RWPE2 (cell line): ENCODE results near the gene SNU13.
A peak's percentile ranks its signal among the peaks of the same experiment; 100 is the strongest.
"Not testable (repeated sequence)": the region's sequence is repeated elsewhere in the genome, so short reads cannot be mapped to it uniquely, and the experiment has no call there.

Experiments
- ATAC-seq: fragments of 200-7000 bp; cut with Tn5 transposase; 3 replicates; pipeline ENCODE4 v1.9.1; 2021; ENCODE audit warnings: low read depth
- DNase-seq: peaks from one replicate; pipeline ENCODE4 v3.0.0-alpha.2; 2020; ENCODE audit warnings: low spot score
- H3K27ac ChIP-seq: fragments of 450-650 bp; 2 replicates; pipeline ENCODE4 v1.5.1; 2017; ENCODE audit warnings: mild to moderate bottlenecking; ENCODE audit not compliant: poor library complexity, severe bottlenecking
- H3K27me3 ChIP-seq: fragments of 250-450 bp; sonication (Bioruptor Pico); 2 replicates; pipeline ENCODE4 v1.5.1; 2021; ENCODE audit warnings: mild to moderate bottlenecking, moderate library complexity; ENCODE audit not compliant: insufficient read depth, poor library complexity, severe bottlenecking
- H3K36me3 ChIP-seq: fragments of 250-450 bp; sonication (Bioruptor Pico); 2 replicates; pipeline ENCODE4 v1.5.1; 2020; ENCODE audit warnings: low read depth, mild to moderate bottlenecking, moderate library complexity
- H3K4me1 ChIP-seq: fragments of 250-450 bp; sonication (Bioruptor Pico); 2 replicates; pipeline ENCODE4 v1.5.1; 2021; ENCODE audit warnings: mild to moderate bottlenecking, moderate library complexity; ENCODE audit not compliant: insufficient read depth, poor library complexity, severe bottlenecking
- H3K4me3 ChIP-seq: fragments of 250-450 bp; sonication (Bioruptor Pico); 2 replicates; pipeline ENCODE4 v1.5.1; 2021; ENCODE audit warnings: mild to moderate bottlenecking, moderate library complexity; ENCODE audit not compliant: severe bottlenecking
- H3K9me3 ChIP-seq: fragments of 250-450 bp; sonication (Bioruptor Pico); 2 replicates; pipeline ENCODE4 v1.5.1; 2021; ENCODE audit warnings: mild to moderate bottlenecking, moderate library complexity; ENCODE audit not compliant: severe bottlenecking
- TF ChIP-seq, protein P1 (sequence below): fragments of 450-650 bp; IDR thresholded peaks from one replicate; pipeline ENCODE4 v1.5.1; 2017; ENCODE audit warnings: mild to moderate bottlenecking, moderate library complexity; ENCODE audit not compliant: poor library complexity, severe bottlenecking

SNU13 gene

DNA sequence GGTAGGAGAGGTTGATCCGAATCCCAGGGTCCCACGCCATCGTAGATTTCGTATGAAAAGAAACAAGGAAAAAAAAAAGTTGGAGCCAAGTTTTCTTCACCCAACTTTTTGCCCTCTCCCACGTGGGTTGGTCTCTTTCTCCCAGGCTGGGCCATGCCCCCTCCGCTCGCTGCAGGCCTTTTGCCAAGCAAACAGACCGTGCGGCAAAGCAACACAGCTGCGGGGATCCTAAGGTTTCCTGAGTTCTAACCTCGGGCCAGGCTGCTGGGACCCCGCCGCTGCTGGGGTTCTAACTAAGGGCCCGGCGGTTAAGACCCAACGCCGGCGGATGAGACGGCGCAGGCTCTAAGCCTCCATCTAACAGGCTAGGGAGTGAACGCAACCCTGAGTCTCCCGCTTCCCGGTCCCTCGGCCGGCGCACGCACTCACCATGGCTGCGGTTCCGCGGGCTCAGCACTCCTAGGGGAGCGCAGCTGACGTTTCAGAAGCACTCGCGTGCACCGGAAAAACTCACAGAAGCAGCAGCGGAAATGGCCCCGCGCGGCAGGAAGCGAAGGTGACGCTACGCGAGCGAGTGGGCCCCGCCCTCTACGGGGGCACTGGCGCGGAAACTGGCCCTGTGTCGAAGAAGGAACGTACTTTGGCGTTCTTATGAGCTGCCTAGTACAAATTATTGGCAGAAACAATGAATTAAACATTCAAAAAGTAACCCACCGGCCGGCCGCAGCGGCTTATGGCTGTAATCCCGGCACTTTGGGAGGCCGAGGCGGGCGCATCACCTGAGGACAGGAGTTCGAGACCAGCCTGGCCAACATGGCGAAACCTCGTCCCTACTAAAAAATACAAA lies at the start of gene SNU13:
Gene SNU13, minus strand, starts transcription at position 503 of the 847 bp plus-strand sequence. Its CDS starts 71 bp downstream, at position 432.
- Histone ChIP-seq H3K27me3 (no peaks in the 10 kb centered on the region), H3K36me3 (peaks cover 12% of the 10 kb centered on the region; the same call in 1 of the 2 replicates), H3K4me3 (peak within 1 kb of the TSS; percentile 84), H3K9me3 (no peaks in the 10 kb centered on the region), H3K4me1 (peaks cover 14% of the 10 kb centered on the region), H3K27ac (peak within 1 kb of the TSS; percentile 66)
- DNase-seq, result peak; percentile 90
- TF ChIP-seq, protein P1, sequence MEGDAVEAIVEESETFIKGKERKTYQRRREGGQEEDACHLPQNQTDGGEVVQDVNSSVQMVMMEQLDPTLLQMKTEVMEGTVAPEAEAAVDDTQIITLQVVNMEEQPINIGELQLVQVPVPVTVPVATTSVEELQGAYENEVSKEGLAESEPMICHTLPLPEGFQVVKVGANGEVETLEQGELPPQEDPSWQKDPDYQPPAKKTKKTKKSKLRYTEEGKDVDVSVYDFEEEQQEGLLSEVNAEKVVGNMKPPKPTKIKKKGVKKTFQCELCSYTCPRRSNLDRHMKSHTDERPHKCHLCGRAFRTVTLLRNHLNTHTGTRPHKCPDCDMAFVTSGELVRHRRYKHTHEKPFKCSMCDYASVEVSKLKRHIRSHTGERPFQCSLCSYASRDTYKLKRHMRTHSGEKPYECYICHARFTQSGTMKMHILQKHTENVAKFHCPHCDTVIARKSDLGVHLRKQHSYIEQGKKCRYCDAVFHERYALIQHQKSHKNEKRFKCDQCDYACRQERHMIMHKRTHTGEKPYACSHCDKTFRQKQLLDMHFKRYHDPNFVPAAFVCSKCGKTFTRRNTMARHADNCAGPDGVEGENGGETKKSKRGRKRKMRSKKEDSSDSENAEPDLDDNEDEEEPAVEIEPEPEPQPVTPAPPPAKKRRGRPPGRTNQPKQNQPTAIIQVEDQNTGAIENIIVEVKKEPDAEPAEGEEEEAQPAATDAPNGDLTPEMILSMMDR, result no peak
- ATAC-seq, result peak; percentile 95

DNA sequence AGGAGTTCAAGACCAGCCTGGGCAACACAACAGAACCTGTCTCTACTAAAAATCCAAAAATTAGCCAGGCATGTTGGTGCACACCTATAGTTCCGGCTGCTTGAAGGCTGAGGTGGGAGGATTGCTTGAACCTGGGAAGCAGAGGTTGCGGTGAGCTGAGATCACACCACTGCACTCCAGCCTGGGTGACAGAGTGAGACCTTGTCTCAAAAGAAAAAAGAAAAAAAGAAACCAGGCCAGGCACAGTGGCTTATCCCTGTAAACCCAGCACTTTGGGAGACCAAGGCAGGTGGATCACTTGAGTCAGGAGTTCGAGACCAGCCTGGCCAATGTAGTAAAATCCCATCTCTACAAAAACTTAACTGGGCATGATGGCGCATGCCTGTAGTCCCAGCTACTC lies 44.6 kb upstream of the SNU13 start:
- not testable (repeated sequence) for H3K4me3 ChIP-seq, H3K9me3 ChIP-seq, H3K27me3 ChIP-seq, H3K36me3 ChIP-seq, H3K27ac ChIP-seq, DNase-seq, ATAC-seq, H3K4me1 ChIP-seq

DNA sequence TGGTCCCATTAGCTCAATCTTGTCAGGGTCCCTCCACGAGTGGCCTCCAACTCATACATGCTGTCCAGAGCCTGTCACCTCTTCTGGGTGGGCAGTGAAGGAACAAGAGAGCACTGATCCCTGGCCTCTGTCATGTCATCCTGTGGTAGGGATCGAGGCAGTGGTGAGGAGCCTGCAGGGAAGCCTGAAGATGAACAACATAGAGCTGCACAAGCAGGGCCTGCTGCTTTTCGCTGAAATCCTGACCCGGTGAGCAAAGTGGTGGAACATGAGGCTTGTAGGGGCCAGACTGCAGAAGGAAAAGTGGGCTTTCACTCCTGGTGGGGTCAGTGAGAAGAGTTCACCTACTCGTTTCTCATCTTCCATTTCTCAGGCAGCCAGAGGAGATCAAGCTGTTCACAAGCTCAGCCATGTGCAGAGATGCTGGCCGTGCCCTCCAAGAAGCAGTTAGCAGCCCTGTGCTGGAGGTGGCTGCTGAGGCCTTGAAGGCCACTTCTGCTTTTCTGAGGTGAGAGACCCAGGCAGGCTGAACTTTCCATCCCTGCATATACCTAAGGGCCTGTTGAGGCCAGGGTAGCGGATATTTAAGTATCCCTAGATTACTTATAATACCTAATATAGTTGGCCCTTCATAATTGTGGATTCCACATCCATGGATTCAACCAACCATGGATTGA lies 43.6 kb upstream of the SNU13 start:
- no peak overlapping the region for H3K4me3 ChIP-seq
- H3K4me1 ChIP-seq, result no peaks in the 10 kb centered on the region
- no peaks in the 10 kb centered on the region for H3K9me3 ChIP-seq
- H3K27ac ChIP-seq, result no peak overlapping the region
- no peak for DNase-seq
- no peaks in the 10 kb centered on the region for H3K36me3 ChIP-seq
- no peaks in the 10 kb centered on the region for H3K27me3 ChIP-seq
- ATAC-seq, result no peak
- TF ChIP-seq, protein P1, result no peak

DNA sequence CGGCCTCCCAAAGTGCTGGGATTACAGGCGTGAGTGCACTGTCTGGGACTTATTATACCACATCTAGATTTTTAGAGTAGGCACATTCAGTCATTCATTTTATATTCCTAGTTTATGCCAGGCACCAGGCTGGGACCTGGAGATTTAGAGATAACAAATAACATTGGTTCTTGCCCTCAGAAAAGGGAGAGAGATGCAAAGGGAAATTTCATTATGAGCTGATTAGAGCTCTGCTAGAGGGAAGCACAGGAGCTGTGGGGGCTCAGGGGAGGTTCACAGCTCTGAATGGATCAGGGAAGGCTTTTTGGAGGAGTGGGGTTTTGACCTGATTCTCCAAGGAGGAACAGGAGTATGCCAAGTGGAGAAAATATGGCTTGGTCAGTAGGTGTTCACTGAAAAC lies 42.9 kb upstream of the SNU13 start:
- TF ChIP-seq, protein P1, result no peak
- no peak for DNase-seq
- no peak for ATAC-seq

DNA sequence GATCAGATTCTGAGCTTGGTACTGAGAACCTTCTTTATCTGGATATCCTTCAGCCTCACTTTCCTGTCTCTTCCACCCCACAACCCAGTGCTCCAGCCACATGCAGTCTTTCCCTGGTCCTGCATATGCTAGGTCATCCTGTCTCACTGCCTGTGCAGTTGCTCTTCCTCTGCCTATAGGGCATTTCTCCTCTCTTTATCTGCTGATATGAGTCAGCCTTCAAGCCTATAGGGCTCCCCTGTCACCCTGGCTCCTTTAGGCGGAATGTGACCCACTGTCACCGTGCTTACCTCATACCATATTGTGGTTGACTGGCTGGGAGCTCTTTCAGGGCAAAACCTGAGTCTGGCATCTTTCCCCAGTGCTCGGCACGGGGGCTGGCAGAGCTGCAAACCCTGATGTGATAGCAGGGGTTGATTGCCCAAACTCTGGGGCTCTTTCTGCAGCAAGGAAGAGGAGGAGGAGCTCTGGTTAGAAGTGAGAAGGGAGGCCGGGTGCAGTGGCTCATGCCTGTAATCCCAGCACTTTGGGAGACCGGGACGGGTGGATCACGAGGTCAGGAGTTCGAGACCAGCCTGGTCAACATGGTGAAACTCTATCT lies 36.9 kb upstream of the SNU13 start:
- TF ChIP-seq, protein P1, result no peak
- H3K36me3 ChIP-seq, result no peaks in the 10 kb centered on the region
- ATAC-seq (0 out of 3 replicates have a peak, but pooled peaks have one; percentile 25), DNase-seq (no peak)
- H3K27me3 ChIP-seq, result no peaks in the 10 kb centered on the region
- no peak overlapping the region for H3K4me3 ChIP-seq
- no peak overlapping the region for H3K27ac ChIP-seq
- H3K4me1 ChIP-seq, result no peaks in the 10 kb centered on the region
- no peaks in the 10 kb centered on the region for H3K9me3 ChIP-seq

More for the DNA sequence above, 42.9 kb upstream of the SNU13 start:
- Histone ChIP-seq H3K4me3 (no peak overlapping the region), H3K27ac (no peak overlapping the region), H3K27me3 (no peaks in the 10 kb centered on the region), H3K36me3 (no peaks in the 10 kb centered on the region), H3K9me3 (no peaks in the 10 kb centered on the region), H3K4me1 (no peaks in the 10 kb centered on the region)
